Tibial artery (tissue), 4 donors: ENCODE results near the gene BOLL.
"Not testable (repeated sequence)": the region's sequence is repeated elsewhere in the genome, so short reads cannot be mapped to it uniquely, and the experiment has no call there.

Experiments used
- DNase-seq, 2 donors: peaks; one replicate each; pipeline ENCODE4 v3.0.0-alpha.2; 2019
- H3K27ac ChIP-seq, 2 donors: fragments of 200-600 bp; sonication (generic) in 1 of 2; 1 replicate in 1 of 2; 2 replicates in 1 of 2; pipeline ENCODE4 v1.5.1; 2018 to 2019; ENCODE audit warnings: mild to moderate bottlenecking in 1 of 2
- H3K27me3 ChIP-seq, 2 donors: fragments of 200-600 bp; sonication (generic) in 1 of 2; one replicate each; pipeline versions ENCODE4 v1.5.1 to v1.6.0; 2016 to 2019
- H3K36me3 ChIP-seq, 3 donors: fragments of 200-600 bp; sonication (generic) in 2 of 3; one replicate each; pipeline ENCODE4 v1.5.1; 2016 to 2019; ENCODE audit warnings: mild to moderate bottlenecking in 2 of 3
- H3K4me1 ChIP-seq, 4 donors: fragments of 200-600 bp; sonication (generic) in 2 of 4; 1 replicate in 3 of 4; 2 replicates in 1 of 4; pipeline ENCODE4 v1.5.1; 2016 to 2019
- H3K4me3 ChIP-seq, 2 donors: fragments of 200-600 bp; sonication (generic) in 1 of 2; 1 replicate in 1 of 2; 2 replicates in 1 of 2; pipeline ENCODE4 v1.5.1; 2018 to 2019; ENCODE audit warnings: mild to moderate bottlenecking in 2 of 2
- H3K9me3 ChIP-seq, 3 donors: fragments of 200-600 bp; sonication (generic) in 1 of 3; one replicate each; pipeline ENCODE4 v1.5.1; 2016 to 2019
- intact Hi-C: fragments of 100-400 bp; cut with DNase I; formaldehyde crosslinking; loops from one replicate; pipeline ENCODE4 v1.15.0; 2023; ENCODE audit warnings: low total_unique reads
- TF ChIP-seq, protein P1 (sequence below), 2 experiments: fragments of 200-600 bp in 1 of 2; fragments of 450-650 bp in 1 of 2; IDR thresholded peaks; one replicate each; pipeline ENCODE4 v1.5.1; 2017 to 2019; ENCODE audit warnings: antibody characterized with exemption in 2 of 2, mild to moderate bottlenecking in 1 of 2, moderate library complexity in 1 of 2

Gene BOLL, protein sequence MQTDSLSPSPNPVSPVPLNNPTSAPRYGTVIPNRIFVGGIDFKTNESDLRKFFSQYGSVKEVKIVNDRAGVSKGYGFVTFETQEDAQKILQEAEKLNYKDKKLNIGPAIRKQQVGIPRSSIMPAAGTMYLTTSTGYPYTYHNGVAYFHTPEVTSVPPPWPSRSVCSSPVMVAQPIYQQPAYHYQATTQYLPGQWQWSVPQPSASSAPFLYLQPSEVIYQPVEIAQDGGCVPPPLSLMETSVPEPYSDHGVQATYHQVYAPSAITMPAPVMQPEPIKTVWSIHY

DNA sequence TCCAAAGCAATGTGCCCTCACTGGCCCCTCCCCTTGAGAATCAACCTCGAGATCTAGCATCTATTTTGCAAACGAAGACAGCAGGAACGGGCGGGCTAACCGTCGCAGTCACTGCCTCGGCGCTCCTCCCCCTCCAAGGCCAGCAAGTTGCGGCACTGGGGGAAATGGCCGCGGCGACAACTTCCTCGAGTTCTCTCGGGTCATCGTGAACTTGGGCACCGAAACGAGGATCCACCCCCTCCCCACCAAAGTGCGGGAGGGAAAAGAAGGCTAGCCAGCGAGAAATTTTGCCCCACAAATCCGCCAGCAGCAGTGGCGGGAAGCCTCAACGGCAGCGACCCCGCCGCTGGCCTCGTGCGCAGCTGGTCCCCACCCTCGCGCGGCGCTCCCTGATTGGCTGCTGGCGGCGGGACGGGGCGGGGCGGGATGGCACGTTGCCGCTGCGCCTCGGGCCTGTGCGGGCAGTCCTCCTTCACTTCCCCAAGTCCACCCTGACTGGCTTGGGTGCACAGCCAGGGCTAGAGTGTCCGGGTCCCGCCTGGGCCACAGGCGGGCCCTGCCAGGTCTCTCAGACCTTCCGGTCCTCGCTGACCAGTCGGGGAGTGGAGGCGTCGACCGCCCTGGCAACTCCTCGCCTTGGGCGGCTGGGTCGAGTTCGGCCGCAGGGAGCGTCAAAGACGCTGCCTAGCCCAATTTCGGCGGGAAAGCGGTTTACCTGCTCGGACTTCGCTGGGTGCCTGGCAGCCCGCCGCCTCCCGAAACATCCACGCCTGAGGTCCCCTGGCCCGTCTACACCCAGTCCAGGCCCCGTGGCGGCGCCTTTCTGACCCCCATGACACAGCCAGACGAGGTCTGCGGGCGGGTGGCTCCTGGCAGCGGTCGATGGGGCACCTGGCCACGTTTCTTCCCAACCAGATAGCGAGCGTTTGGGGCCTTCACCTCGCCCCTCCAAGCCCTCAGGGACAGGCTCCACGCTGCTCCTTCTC, at the start of gene BOLL:
TSS of gene BOLL (minus strand) at position 364 of the 986 bp plus-strand sequence. CDS start 3,469 bp downstream, outside the sequence.
- H3K27ac ChIP-seq: no peak within 1 kb of the TSS
- peaks cover 0 to 11% (median 10%) of the 10 kb centered on the region in 4 donors for H3K4me1 ChIP-seq
- TF ChIP-seq, protein P1, sequence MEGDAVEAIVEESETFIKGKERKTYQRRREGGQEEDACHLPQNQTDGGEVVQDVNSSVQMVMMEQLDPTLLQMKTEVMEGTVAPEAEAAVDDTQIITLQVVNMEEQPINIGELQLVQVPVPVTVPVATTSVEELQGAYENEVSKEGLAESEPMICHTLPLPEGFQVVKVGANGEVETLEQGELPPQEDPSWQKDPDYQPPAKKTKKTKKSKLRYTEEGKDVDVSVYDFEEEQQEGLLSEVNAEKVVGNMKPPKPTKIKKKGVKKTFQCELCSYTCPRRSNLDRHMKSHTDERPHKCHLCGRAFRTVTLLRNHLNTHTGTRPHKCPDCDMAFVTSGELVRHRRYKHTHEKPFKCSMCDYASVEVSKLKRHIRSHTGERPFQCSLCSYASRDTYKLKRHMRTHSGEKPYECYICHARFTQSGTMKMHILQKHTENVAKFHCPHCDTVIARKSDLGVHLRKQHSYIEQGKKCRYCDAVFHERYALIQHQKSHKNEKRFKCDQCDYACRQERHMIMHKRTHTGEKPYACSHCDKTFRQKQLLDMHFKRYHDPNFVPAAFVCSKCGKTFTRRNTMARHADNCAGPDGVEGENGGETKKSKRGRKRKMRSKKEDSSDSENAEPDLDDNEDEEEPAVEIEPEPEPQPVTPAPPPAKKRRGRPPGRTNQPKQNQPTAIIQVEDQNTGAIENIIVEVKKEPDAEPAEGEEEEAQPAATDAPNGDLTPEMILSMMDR (IDR thresholded peaks at IDR 0.05): no peak
- no peaks in the 10 kb centered on the region for H3K9me3 ChIP-seq
- peaks cover 0 to 26% of the 10 kb centered on the region in 2 donors for H3K27me3 ChIP-seq
- peak within 1 kb of the TSS; percentile 46 to 49 for H3K4me3 ChIP-seq
- no peak for DNase-seq
- H3K36me3 ChIP-seq: no peaks in the 10 kb centered on the region
- intact Hi-C loops: no loop called here

DNA sequence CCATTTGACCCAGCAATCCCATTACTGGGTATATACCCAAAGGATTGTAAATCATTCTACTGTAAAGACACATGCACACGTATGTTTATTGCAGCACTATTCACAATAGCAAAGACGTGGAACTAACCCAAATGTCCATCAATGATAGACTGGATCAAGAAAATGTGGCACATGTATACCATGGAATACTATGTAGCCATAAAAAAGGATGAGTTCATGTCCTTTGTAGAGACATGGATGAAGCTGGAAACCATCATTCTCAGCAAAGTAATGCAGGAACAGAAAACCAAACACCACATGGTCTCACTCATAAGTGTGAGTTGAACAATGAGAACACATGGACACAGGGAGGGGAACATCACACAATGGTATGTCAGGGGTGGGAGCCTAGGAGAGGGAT, 49.7 kb upstream of the BOLL start:
- H3K27me3 ChIP-seq, intact Hi-C loops, H3K36me3 ChIP-seq, H3K9me3 ChIP-seq, DNase-seq, H3K4me3 ChIP-seq, H3K27ac ChIP-seq: not testable (repeated sequence)
- H3K4me1 ChIP-seq: peaks cover 0 to 20% (median 5%) of the 10 kb centered on the region in 4 donors

DNA sequence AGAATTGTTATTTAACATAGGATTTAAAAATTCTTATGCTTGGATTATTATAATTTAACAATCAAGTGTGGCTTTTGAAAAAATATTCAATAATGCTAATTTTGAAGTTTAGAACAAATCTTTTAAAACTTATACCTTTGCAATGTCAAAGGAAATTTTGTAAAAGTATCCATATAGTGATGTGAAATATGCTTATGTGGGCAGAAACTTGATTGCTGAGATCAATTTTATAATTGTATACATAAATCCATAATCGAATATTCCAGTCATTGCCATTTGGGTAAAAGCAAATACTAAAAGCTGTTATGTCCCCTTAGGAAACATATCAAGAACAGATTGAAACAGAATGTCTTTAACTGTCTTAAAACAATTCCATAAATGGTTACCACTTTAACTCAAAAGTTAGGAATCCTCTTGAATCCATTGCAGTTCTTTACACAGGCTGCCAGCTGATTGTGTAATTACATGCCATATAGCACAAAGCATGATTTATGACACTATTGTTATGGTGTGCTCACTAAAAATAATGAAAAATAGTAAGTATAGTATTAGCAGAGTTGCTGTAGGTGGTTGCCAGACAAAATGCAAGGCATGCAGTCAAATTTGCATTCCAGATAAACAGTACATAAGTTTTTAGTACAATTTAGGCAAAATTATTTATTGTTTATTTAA, 43.5 kb upstream of the BOLL start:
- no peaks in the 10 kb centered on the region for H3K27me3 ChIP-seq
- H3K9me3 ChIP-seq: peaks cover 0 to 2% (median 0%) of the 10 kb centered on the region in 3 donors
- TF ChIP-seq, protein P1 (IDR thresholded peaks at IDR 0.05): no peak
- no peak overlapping the region for H3K27ac ChIP-seq
- H3K36me3 ChIP-seq: no peaks in the 10 kb centered on the region
- intact Hi-C loops: no loop called here
- no peak for DNase-seq
- peaks cover 0 to 15% (median 0%) of the 10 kb centered on the region in 4 donors for H3K4me1 ChIP-seq
- no peak overlapping the region for H3K4me3 ChIP-seq

DNA sequence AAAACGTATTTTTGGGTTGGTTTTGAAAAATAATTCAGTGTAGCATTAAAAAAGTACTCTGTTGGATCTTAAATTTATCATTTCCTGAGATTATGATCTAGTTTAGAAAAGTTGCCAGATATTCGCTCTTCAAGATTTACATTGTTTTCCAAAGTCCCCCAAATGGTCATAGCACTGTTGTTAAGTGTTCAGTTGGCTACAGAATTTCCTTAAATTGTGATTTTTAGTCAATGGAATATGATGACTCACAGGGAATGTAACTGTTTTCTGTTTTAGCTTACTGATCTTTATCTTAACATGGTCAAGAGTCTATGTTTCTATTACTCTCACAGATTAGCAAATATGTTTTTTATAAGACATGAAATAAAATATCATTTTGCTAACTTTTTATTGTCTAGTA, 42.5 kb upstream of the BOLL start:
- H3K27me3 ChIP-seq: no peaks in the 10 kb centered on the region
- TF ChIP-seq, protein P1 (IDR thresholded peaks at IDR 0.05): no peak
- no peaks in the 10 kb centered on the region for H3K36me3 ChIP-seq
- peaks cover 0 to 15% (median 0%) of the 10 kb centered on the region in 4 donors for H3K4me1 ChIP-seq
- no peak overlapping the region for H3K27ac ChIP-seq
- intact Hi-C loops: no loop called here
- no peak for DNase-seq
- H3K4me3 ChIP-seq: no peak overlapping the region
- no peaks in the 10 kb centered on the region for H3K9me3 ChIP-seq

DNA sequence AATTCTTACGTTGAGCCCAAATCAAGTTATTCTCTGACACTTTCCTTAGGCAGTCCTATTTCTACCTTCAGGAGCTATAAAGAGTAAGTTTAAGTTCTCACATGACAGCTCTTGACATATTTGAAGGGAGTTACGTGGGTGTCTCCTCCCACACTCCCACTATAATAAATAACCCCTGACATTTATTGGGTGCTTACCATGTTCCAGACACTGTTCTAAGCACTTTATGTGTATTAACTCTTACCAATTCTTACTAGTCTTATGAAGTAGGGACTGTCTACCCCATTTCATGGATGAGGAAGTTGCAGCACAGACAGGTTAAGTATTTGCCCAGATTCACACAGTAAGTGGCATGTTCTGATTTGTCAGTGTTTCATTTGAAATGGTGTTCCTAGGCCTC, 37.2 kb upstream of the BOLL start:
- Histone ChIP-seq H3K4me3 (no peak overlapping the region), H3K27ac (no peak overlapping the region), H3K36me3 (no peaks in the 10 kb centered on the region), H3K4me1 (no peaks in the 10 kb centered on the region), H3K27me3 (no peaks in the 10 kb centered on the region), H3K9me3 (no peaks in the 10 kb centered on the region)
- TF ChIP-seq, protein P1 (IDR thresholded peaks at IDR 0.05): no peak
- no peak for DNase-seq
- intact Hi-C loops: no loop called here
